GM12878 (cell line): ENCODE results near the gene TMC8. TPM values are rescaled to one million over a fixed set of nuclear protein-coding genes. Genes with fewer than 3 reads are reported as not detected.

Experiments
- ASH2L ChIP-seq: fragments of 300-600, 200-600 bp; sonication (generic); IDR thresholded peaks from 2 replicates; pipeline ENCODE4 v1.6.1; 2017; ENCODE audit warnings: low read depth, mild to moderate bottlenecking, borderline replicate concordance
- CHD4 ChIP-seq: fragments of 200-600 bp; sonication (generic); IDR thresholded peaks from 2 replicates; pipeline ENCODE4 v1.6.1; 2016; ENCODE audit warnings: mild to moderate bottlenecking
- EP300 ChIP-seq, 2 experiments: fragments of 150-350 bp in 1 of 2; IDR thresholded peaks; 2 replicates each; pipeline ENCODE4 v1.6.1; 2011 to 2012; ENCODE audit warnings: low read depth in 2 of 2, low read length in 2 of 2, borderline replicate concordance in 1 of 2, improper control_type of control experiment in 1 of 2, inconsistent platforms in 1 of 2; ENCODE audit not compliant: control insufficient read depth in 1 of 2
- EZH2 ChIP-seq: IDR thresholded peaks from 2 replicates; pipeline ENCODE4 v1.6.1; 2012; ENCODE audit warnings: low read depth, mild to moderate bottlenecking, control low read depth, inconsistent platforms, low read length, borderline replicate concordance; ENCODE audit not compliant: control insufficient read depth
- FOXK2 ChIP-seq: fragments of 450-650 bp; IDR thresholded peaks from 2 replicates; pipeline ENCODE4 v1.6.1; 2017; ENCODE audit warnings: mild to moderate bottlenecking, moderate library complexity
- HDAC6 ChIP-seq: fragments of 200-600 bp; sonication (generic); IDR thresholded peaks from one replicate; pipeline ENCODE4 v1.8.0; 2017; ENCODE audit warnings: antibody characterized with exemption; ENCODE audit not compliant: unreplicated experiment
- NFIC ChIP-seq: IDR thresholded peaks from 2 replicates; pipeline ENCODE4 v1.6.1; 2012; ENCODE audit warnings: low read depth, mild to moderate bottlenecking, inconsistent platforms, low read length, moderate library complexity
- RCOR1 ChIP-seq: conservative IDR thresholded peaks from 2 replicates; pipeline ENCODE4 v1.6.1; 2012; ENCODE audit warnings: low read depth, low read length, improper control_type of control experiment
- SREBF2 ChIP-seq: IDR thresholded peaks from 2 replicates; pipeline ENCODE4 v1.6.1; 2012; ENCODE audit warnings: mild to moderate bottlenecking, low read length
- SRF ChIP-seq, 2 experiments: IDR thresholded peaks; 2 replicates each; pipeline ENCODE4 v1.6.1; 2011; ENCODE audit warnings: low read depth in 2 of 2, low read length in 2 of 2, mild to moderate bottlenecking in 1 of 2, moderate library complexity in 1 of 2
- STAT3 ChIP-seq: IDR thresholded peaks from 2 replicates; pipeline ENCODE4 v1.6.1; 2011; ENCODE audit warnings: low read depth, low read length, improper control_type of control experiment
- TAF1 ChIP-seq: IDR thresholded peaks from 2 replicates; pipeline ENCODE4 v1.6.1; 2011; ENCODE audit warnings: mild to moderate bottlenecking, low read depth, low read length, borderline replicate concordance
- polyA plus RNA-seq, 11 experiments: library from polyadenylated mRNA; depleted of rRNA in 4 of 11; unstranded in 6 of 11; stranded (reverse) in 5 of 11; fragments of >200 nt; fragmentation: Nextera tagmentation in 4 of 11; fragmentation: Illumina TruSeq in 1 of 11; extraction: Ambion mirVana in 4 of 11; extraction: Trizol in 1 of 11; gene quantifications; 1 replicate in 1 of 11; 2 replicates in 10 of 11; pipeline versions ENCODE4 v1.2.1 to v1.2.3, GENCODE V29; 2011 to 2016; ENCODE audit warnings: inconsistent platforms in 2 of 11, missing spikeins in 2 of 11, low read depth in 1 of 11
- total RNA-seq, 4 experiments: library from RNA; depleted of rRNA in 3 of 4; stranded (reverse); fragments of >200 nt in 3 of 4; fragmentation: Illumina TruSeq in 1 of 4; extraction: Trizol in 1 of 4; gene quantifications; 2 replicates each; pipeline versions ENCODE4 v1.2.1 to v1.2.3, GENCODE V29; 2013 to 2021
- TF ChIP-seq, protein P1 (sequence below): IDR thresholded peaks from 2 replicates; pipeline ENCODE4 v1.6.1; 2012; ENCODE audit warnings: low read depth, low read length, improper control_type of control experiment
- TF ChIP-seq, protein P2 (sequence below): fragments of 450-650 bp; IDR thresholded peaks from 2 replicates; pipeline ENCODE4 v1.6.1; 2016; ENCODE audit warnings: mild to moderate bottlenecking
- TF ChIP-seq, protein P3 (sequence below): IDR thresholded peaks from 2 replicates; pipeline ENCODE4 v1.6.1; 2011; ENCODE audit warnings: low read depth, low read length, improper control_type of control experiment, borderline replicate concordance
- TF ChIP-seq, protein P4 (sequence below): fragments of 450-650 bp; formaldehyde crosslinking; IDR thresholded peaks from 2 replicates; pipeline ENCODE4 v1.4.0; 2020; ENCODE audit warnings: mild to moderate bottlenecking, moderate library complexity
- TF ChIP-seq, protein P5 (sequence below): fragments of 450-650 bp; IDR thresholded peaks from 2 replicates; pipeline ENCODE4 v1.6.1; 2017; ENCODE audit warnings: mild to moderate bottlenecking, moderate library complexity

The TMC8 gene
- total and polyA plus RNA-seq, 10 of the 15 experiments (the other 5 are each of a cell fraction or from before 2014, with no cell fraction given), result 2.7 to 128 (median 40.0) TPM

DNA sequence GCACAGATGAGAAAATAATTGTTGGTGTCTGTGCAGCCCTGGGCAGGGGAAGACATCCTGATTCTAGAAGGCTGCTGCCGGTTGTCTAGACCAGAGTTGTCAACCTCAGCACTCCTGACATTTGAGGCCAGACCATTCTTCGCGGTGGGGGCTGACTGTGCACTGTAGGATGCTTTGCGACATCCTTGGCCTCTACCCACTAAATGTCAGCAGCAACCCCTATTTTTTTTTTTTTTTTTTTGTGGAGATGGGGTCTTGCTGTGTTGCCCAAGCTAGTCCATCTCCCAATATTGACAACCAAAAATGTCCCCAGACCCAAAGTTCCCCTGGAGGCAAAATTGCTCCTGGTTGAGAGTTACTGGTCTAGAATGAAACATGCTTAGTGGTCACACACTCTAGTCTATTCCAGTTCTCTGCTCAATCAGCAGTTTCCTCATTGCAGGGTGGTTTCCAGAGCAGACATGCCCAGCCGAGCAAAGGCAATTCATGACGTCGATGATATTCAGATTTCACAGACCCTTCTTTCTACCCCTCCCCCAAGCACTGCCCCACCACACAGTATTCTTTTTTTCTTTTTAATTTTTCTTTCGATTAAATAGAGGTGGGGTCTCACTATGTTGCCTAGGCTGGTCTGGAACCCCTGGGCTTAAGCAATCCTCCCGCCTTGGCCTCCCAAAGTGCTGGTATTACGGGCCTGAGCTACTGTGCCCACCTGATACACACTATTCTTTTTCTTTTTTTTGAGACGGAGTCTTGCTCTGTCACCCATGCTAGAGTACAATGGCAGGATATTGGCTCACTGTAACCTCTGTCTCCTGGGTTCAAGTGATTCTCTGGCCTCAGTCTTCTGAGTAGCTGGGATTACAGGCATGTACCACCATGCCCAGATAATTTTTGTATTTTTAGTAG lies 24.6 kb downstream of the TMC8 start (continued):
- no peak for TF ChIP-seq ASH2L
- TF ChIP-seq TAF1, result no peak; the same call in 1 of the 2 replicates
- TF ChIP-seq SREBF2, result no peak
- no peak for TF ChIP-seq CHD4
- TF ChIP-seq STAT3, result 0 out of 2 replicates have a peak, but pooled peaks have one; percentile 37
- peak in 1 of 2 experiments; percentile 92; a peak in 2 of 4 replicates for TF ChIP-seq SRF (IDR thresholded peaks at IDR 0.05; ENCODE audit: low read depth in 2 of 2, low read length in 2 of 2)
- TF ChIP-seq, protein P1, sequence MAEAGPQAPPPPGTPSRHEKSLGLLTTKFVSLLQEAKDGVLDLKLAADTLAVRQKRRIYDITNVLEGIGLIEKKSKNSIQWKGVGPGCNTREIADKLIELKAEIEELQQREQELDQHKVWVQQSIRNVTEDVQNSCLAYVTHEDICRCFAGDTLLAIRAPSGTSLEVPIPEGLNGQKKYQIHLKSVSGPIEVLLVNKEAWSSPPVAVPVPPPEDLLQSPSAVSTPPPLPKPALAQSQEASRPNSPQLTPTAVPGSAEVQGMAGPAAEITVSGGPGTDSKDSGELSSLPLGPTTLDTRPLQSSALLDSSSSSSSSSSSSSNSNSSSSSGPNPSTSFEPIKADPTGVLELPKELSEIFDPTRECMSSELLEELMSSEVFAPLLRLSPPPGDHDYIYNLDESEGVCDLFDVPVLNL, result no peak
- TF ChIP-seq NFIC, result peak; percentile 84
- TF ChIP-seq RCOR1, result peak; percentile 91; the same call in 1 of the 2 replicates
- no peak for TF ChIP-seq HDAC6
- TF ChIP-seq, protein P2, sequence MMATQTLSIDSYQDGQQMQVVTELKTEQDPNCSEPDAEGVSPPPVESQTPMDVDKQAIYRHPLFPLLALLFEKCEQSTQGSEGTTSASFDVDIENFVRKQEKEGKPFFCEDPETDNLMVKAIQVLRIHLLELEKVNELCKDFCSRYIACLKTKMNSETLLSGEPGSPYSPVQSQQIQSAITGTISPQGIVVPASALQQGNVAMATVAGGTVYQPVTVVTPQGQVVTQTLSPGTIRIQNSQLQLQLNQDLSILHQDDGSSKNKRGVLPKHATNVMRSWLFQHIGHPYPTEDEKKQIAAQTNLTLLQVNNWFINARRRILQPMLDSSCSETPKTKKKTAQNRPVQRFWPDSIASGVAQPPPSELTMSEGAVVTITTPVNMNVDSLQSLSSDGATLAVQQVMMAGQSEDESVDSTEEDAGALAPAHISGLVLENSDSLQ, result no peak; the same call in 1 of the 2 replicates
- TF ChIP-seq, protein P3, sequence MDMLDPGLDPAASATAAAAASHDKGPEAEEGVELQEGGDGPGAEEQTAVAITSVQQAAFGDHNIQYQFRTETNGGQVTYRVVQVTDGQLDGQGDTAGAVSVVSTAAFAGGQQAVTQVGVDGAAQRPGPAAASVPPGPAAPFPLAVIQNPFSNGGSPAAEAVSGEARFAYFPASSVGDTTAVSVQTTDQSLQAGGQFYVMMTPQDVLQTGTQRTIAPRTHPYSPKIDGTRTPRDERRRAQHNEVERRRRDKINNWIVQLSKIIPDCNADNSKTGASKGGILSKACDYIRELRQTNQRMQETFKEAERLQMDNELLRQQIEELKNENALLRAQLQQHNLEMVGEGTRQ, result no peak
- TF ChIP-seq, protein P4, sequence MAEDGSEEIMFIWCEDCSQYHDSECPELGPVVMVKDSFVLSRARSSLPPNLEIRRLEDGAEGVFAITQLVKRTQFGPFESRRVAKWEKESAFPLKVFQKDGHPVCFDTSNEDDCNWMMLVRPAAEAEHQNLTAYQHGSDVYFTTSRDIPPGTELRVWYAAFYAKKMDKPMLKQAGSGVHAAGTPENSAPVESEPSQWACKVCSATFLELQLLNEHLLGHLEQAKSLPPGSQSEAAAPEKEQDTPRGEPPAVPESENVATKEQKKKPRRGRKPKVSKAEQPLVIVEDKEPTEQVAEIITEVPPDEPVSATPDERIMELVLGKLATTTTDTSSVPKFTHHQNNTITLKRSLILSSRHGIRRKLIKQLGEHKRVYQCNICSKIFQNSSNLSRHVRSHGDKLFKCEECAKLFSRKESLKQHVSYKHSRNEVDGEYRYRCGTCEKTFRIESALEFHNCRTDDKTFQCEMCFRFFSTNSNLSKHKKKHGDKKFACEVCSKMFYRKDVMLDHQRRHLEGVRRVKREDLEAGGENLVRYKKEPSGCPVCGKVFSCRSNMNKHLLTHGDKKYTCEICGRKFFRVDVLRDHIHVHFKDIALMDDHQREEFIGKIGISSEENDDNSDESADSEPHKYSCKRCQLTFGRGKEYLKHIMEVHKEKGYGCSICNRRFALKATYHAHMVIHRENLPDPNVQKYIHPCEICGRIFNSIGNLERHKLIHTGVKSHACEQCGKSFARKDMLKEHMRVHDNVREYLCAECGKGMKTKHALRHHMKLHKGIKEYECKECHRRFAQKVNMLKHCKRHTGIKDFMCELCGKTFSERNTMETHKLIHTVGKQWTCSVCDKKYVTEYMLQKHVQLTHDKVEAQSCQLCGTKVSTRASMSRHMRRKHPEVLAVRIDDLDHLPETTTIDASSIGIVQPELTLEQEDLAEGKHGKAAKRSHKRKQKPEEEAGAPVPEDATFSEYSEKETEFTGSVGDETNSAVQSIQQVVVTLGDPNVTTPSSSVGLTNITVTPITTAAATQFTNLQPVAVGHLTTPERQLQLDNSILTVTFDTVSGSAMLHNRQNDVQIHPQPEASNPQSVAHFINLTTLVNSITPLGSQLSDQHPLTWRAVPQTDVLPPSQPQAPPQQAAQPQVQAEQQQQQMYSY (CRISPR knock-in tag), result no peak
- TF ChIP-seq EZH2, result no peak
- peak; percentile 97 for TF ChIP-seq FOXK2
- peak; percentile 61 to 88; a peak in 3 of 4 replicates for TF ChIP-seq EP300 (IDR thresholded peaks at IDR 0.05; ENCODE audit: borderline replicate concordance in 1 of 2, control insufficient read depth in 1 of 2, low read depth in 2 of 2, low read length in 2 of 2)
- TF ChIP-seq, protein P5, sequence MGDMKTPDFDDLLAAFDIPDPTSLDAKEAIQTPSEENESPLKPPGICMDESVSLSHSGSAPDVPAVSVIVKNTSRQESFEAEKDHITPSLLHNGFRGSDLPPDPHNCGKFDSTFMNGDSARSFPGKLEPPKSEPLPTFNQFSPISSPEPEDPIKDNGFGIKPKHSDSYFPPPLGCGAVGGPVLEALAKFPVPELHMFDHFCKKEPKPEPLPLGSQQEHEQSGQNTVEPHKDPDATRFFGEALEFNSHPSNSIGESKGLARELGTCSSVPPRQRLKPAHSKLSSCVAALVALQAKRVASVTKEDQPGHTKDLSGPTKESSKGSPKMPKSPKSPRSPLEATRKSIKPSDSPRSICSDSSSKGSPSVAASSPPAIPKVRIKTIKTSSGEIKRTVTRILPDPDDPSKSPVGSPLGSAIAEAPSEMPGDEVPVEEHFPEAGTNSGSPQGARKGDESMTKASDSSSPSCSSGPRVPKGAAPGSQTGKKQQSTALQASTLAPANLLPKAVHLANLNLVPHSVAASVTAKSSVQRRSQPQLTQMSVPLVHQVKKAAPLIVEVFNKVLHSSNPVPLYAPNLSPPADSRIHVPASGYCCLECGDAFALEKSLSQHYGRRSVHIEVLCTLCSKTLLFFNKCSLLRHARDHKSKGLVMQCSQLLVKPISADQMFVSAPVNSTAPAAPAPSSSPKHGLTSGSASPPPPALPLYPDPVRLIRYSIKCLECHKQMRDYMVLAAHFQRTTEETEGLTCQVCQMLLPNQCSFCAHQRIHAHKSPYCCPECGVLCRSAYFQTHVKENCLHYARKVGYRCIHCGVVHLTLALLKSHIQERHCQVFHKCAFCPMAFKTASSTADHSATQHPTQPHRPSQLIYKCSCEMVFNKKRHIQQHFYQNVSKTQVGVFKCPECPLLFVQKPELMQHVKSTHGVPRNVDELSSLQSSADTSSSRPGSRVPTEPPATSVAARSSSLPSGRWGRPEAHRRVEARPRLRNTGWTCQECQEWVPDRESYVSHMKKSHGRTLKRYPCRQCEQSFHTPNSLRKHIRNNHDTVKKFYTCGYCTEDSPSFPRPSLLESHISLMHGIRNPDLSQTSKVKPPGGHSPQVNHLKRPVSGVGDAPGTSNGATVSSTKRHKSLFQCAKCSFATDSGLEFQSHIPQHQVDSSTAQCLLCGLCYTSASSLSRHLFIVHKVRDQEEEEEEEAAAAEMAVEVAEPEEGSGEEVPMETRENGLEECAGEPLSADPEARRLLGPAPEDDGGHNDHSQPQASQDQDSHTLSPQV, result peak; percentile 19; the same call in 1 of the 2 replicates
